Glutamatergic neuron (in vitro differentiated cells): ENCODE measurements around the gene ZBTB7C. TPM values are rescaled to one million over a fixed set of nuclear protein-coding genes. Genes with fewer than 3 reads are reported as not detected.
A peak's percentile ranks its signal among the peaks of the same experiment; 100 is the strongest.

Source experiments
- DNase-seq: peaks from one replicate; pipeline ENCODE4 v3.0.0; 2022
- H3K27ac Mint-ChIP-seq: one replicate; pipeline ENCODE4 v1.8.0; 2020; ENCODE audit warnings: mild to moderate bottlenecking, mixed read lengths, inconsistent platforms; ENCODE audit not compliant: unreplicated experiment
- H3K27me3 Mint-ChIP-seq: one replicate; pipeline ENCODE4 v1.8.0; 2020; ENCODE audit warnings: mild to moderate bottlenecking, moderate library complexity, mixed read lengths, inconsistent platforms; ENCODE audit not compliant: unreplicated experiment
- H3K36me3 Mint-ChIP-seq: one replicate; pipeline ENCODE4 v1.8.0; 2020; ENCODE audit warnings: mild to moderate bottlenecking, mixed read lengths, inconsistent platforms; ENCODE audit not compliant: unreplicated experiment
- H3K4me1 Mint-ChIP-seq: one replicate; pipeline ENCODE4 v1.8.0; 2020; ENCODE audit warnings: mild to moderate bottlenecking, low read depth, mixed read lengths, inconsistent platforms; ENCODE audit not compliant: unreplicated experiment
- H3K4me3 Mint-ChIP-seq: one replicate; pipeline ENCODE4 v1.8.0; 2020; ENCODE audit warnings: mild to moderate bottlenecking, mixed read lengths, inconsistent platforms; ENCODE audit not compliant: unreplicated experiment
- H3K9me3 Mint-ChIP-seq: one replicate; pipeline ENCODE4 v1.8.0; 2020; ENCODE audit warnings: mild to moderate bottlenecking, moderate library complexity, mixed read lengths, inconsistent platforms; ENCODE audit not compliant: unreplicated experiment
- total RNA-seq: library from RNA; stranded (reverse); fragmentation: NEBNext Ultra II Directional; extraction: Animal tissue kit (Norgen Biotek cat#: 25700); gene quantifications from one replicate; pipeline ENCODE4 v1.2.1, GENCODE V29; 2021; ENCODE audit not compliant: unreplicated experiment
- TF ChIP-seq, protein P1 (sequence below): fragments of 200-600 bp; sonication (generic); IDR thresholded peaks from one replicate; pipeline ENCODE4 v1.5.0; 2021; ENCODE audit not compliant: partially characterized antibody, unreplicated experiment

The ZBTB7C gene
- total RNA-seq, 1 donor from 2014 or later: 10.6 TPM

DNA sequence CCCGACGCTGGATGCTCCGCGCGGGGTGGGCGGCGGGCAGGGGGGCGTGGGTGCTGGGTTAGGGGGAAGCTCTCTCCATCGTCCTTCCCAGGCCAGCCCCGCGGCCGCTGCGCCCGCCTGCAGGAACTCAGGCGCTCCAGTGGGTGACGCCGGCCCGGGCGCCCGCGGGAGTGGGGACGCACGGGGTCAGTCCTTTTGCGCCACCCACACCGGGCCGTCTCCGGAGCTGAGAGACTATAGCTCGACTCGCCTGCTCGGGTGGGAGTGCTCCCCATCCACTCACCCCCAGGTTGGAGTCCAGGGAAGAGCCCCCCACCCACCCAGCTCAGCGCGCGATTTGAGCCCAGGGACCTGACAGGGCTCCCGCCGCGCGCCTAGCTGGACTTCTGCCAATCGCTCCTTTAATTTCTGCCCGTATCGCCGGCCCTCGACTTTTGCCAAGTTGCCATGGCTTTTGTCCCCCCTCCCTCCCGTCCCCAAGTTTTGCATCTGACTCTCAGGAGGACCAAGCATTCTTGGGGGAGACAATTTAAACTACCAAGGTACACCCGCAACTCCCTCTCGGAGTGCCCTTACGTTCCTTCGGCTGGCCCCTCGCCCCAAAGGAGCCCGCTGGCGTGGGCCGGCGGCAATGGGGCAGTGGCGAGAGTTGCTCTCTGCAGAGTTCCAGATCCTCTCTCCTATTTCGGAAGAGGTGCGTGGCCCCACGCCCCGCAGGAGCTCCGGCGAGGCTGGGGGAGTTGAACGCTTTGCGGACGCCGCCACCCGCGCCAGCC is 272.9 kb downstream of the ZBTB7C start:
- Mint-ChIP-seq H3K27ac (no peak overlapping the region), H3K27me3 (peaks cover 22% of the 10 kb centered on the region), H3K36me3 (peaks cover 4% of the 10 kb centered on the region), H3K4me3 (peak overlapping the region; percentile 75), H3K9me3 (peaks cover 3% of the 10 kb centered on the region), H3K4me1 (peaks cover 3% of the 10 kb centered on the region)
- TF ChIP-seq, protein P1, sequence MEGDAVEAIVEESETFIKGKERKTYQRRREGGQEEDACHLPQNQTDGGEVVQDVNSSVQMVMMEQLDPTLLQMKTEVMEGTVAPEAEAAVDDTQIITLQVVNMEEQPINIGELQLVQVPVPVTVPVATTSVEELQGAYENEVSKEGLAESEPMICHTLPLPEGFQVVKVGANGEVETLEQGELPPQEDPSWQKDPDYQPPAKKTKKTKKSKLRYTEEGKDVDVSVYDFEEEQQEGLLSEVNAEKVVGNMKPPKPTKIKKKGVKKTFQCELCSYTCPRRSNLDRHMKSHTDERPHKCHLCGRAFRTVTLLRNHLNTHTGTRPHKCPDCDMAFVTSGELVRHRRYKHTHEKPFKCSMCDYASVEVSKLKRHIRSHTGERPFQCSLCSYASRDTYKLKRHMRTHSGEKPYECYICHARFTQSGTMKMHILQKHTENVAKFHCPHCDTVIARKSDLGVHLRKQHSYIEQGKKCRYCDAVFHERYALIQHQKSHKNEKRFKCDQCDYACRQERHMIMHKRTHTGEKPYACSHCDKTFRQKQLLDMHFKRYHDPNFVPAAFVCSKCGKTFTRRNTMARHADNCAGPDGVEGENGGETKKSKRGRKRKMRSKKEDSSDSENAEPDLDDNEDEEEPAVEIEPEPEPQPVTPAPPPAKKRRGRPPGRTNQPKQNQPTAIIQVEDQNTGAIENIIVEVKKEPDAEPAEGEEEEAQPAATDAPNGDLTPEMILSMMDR: no peak
- peak; percentile 44 for DNase-seq

DNA sequence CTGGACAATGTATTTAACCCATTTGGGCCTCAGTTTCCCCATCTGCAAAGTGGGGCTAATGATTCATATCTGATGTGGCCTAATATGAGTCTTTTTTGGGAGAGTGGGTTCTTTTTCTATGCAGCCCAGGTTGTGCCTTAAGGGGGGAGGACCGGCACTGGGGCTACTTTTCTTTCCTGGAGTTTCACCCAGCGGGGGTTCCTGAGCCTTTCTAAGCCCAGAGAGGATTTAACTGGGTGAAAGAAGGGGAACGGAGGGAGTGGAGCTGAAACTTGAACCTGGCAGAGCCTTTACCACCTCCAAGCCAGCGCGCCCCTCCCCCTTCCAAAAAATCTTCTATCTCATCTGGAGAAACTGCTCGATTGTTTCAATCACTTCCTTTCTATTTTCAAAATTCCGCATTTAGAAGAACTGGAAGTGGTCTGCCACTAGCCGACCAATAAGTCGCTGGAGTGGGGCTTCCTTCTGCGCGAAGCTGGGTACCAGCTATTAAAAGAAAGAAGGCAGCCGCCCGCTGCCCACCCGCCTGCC is 273.7 kb downstream of the ZBTB7C start:
- TF ChIP-seq, protein P1: no peak
- Mint-ChIP-seq H3K4me1 (peaks cover 3% of the 10 kb centered on the region), H3K4me3 (peak overlapping the region; percentile 72), H3K27ac (no peak overlapping the region), H3K9me3 (peaks cover 3% of the 10 kb centered on the region), H3K27me3 (peaks cover 20% of the 10 kb centered on the region), H3K36me3 (peaks cover 4% of the 10 kb centered on the region)
- no peak for DNase-seq

DNA sequence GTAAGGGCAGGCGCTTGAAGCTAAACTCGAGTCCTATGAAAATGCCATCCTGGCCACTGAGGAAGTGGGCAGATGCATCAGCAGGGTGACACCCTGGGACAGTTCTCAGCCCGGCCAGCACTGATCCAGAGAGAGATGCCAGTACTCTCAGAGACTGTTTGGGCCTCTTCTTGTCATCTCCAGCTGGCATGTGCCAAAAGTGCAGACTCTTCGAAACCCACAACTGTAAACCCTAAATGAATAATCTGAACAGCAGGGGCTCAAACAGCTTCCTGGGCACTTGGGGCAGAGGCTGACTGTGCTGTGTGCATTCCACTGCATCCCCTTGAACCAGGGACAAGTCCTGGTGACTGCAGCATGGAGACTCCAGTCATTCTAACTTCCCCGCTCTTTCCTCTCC is 274.6 kb downstream of the ZBTB7C start:
- DNase-seq: no peak
- no peak overlapping the region for H3K27ac Mint-ChIP-seq
- H3K27me3 Mint-ChIP-seq: peaks cover 19% of the 10 kb centered on the region
- H3K4me3 Mint-ChIP-seq: no peak overlapping the region
- H3K9me3 Mint-ChIP-seq: peaks cover 3% of the 10 kb centered on the region
- peaks cover 4% of the 10 kb centered on the region for H3K36me3 Mint-ChIP-seq
- TF ChIP-seq, protein P1: no peak
- H3K4me1 Mint-ChIP-seq: peaks cover 3% of the 10 kb centered on the region

DNA sequence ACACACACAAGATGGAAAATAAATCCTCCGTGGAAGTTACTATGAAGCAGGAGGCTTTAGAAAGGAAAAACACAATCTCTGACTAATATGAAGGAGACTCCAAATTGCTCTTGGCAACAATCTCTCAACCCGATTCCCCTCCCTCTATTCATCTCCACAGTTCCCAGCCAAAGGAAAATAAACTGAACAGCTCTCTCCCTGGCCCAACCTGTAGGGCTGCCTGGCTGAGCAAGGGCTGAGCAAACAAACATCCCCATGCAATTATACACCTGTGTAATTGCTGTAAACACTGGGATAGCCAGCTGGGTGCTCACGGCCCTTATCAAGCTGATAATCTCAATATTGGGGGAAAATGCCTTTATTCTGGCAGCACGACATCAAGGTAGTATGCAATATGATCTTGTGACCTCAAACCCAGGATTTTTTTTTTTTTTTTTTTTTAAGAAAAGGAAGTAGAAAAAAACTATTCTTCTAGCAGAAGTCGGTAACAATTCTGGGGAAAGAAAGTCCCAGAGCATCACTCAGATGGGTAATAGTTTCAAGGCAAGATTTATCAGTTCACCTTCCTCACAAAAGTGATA is 275.4 kb downstream of the ZBTB7C start:
- TF ChIP-seq, protein P1: no peak
- peaks cover 19% of the 10 kb centered on the region for H3K27me3 Mint-ChIP-seq
- peaks cover 5% of the 10 kb centered on the region for H3K9me3 Mint-ChIP-seq
- H3K36me3 Mint-ChIP-seq: peaks cover 4% of the 10 kb centered on the region
- H3K4me1 Mint-ChIP-seq: peaks cover 3% of the 10 kb centered on the region
- DNase-seq: no peak
- H3K4me3 Mint-ChIP-seq: no peak overlapping the region
- H3K27ac Mint-ChIP-seq: no peak overlapping the region
